Keratinocyte (primary cell): Measurements from ENCODE around the gene TMEM221. TPM values are rescaled to one million over a fixed set of nuclear protein-coding genes. Genes with fewer than 3 reads are reported as not detected.

Experiments used
- DNase-seq: peaks from one replicate; pipeline ENCODE4 v3.0.0-alpha.2; 2011; ENCODE audit warnings: low read depth, missing footprints, low spot score
- FAIRE-seq: peaks from 2 replicates; lab custom pipeline; 2011; peaks lifted over from hg19 to GRCh38; lab: Jason Lieb, UNC
- H2AFZ ChIP-seq: 2 replicates; pipeline ENCODE4 v1.6.0; 2012; ENCODE audit warnings: low read length, control low read depth, inconsistent platforms; ENCODE audit not compliant: control insufficient read depth
- H3K27ac ChIP-seq: 2 replicates; pipeline ENCODE4 v1.5.1; 2011; ENCODE audit warnings: low read length; ENCODE audit not compliant: control insufficient read depth, insufficient read depth
- H3K27me3 ChIP-seq: 3 replicates; pipeline ENCODE4 v1.6.0; 2011; ENCODE audit warnings: low read length; ENCODE audit not compliant: control insufficient read depth, insufficient read depth; ENCODE audit errors: extremely low read depth
- H3K36me3 ChIP-seq, 2 experiments: 2 replicates in 1 of 2; 3 replicates in 1 of 2; pipeline ENCODE4 v1.5.1; 2011; ENCODE audit warnings: low read length in 2 of 2, mild to moderate bottlenecking in 1 of 2; ENCODE audit not compliant: control insufficient read depth in 2 of 2, insufficient read depth in 2 of 2; ENCODE audit errors: extremely low read depth in 1 of 2
- H3K4me1 ChIP-seq: 3 replicates; pipeline ENCODE4 v1.5.1; 2011; ENCODE audit warnings: low read length; ENCODE audit not compliant: control insufficient read depth, insufficient read depth; ENCODE audit errors: extremely low read depth
- H3K4me2 ChIP-seq: 3 replicates; pipeline ENCODE4 v1.6.0; 2011; ENCODE audit warnings: low read depth, low read length; ENCODE audit not compliant: control insufficient read depth, insufficient read depth; ENCODE audit errors: extremely low read depth
- H3K4me3 ChIP-seq, 3 experiments: fragments of 200-600 bp in 1 of 3; sonication (generic) in 1 of 3; 2 replicates in 2 of 3; 3 replicates in 1 of 3; pipeline ENCODE4 v1.5.1; 2011 to 2016; ENCODE audit warnings: low read length in 3 of 3, mild to moderate bottlenecking in 3 of 3, control low read depth in 2 of 3, inconsistent platforms in 1 of 3, low read depth in 1 of 3, mixed read lengths in 1 of 3, mixed run types in 1 of 3, moderate library complexity in 1 of 3; ENCODE audit not compliant: control insufficient read depth in 2 of 3, insufficient read depth in 2 of 3; ENCODE audit errors: extremely low read depth in 1 of 3
- H3K79me2 ChIP-seq: 2 replicates; pipeline ENCODE4 v1.6.0; 2012; ENCODE audit warnings: low read length; ENCODE audit not compliant: control insufficient read depth, insufficient read depth
- H3K9ac ChIP-seq: 3 replicates; pipeline ENCODE4 v1.6.0; 2011; ENCODE audit warnings: low read length; ENCODE audit not compliant: control insufficient read depth, insufficient read depth; ENCODE audit errors: extremely low read depth
- H3K9me1 ChIP-seq: 3 replicates; pipeline ENCODE4 v1.6.0; 2011; ENCODE audit warnings: low read length; ENCODE audit not compliant: control insufficient read depth, insufficient read depth; ENCODE audit errors: extremely low read depth
- H3K9me3 ChIP-seq: 2 replicates; pipeline ENCODE4 v1.5.1; 2012; ENCODE audit warnings: low read depth, low read length; ENCODE audit not compliant: control insufficient read depth
- H4K20me1 ChIP-seq: 3 replicates; pipeline ENCODE4 v1.6.0; 2011; ENCODE audit warnings: low read length; ENCODE audit not compliant: control insufficient read depth, insufficient read depth; ENCODE audit errors: extremely low read depth
- CTCF ChIP-seq, 3 experiments: IDR thresholded peaks in 1 of 3; conservative IDR thresholded peaks in 1 of 3; optimal IDR thresholded peaks in 1 of 3; 2 replicates in 2 of 3; 3 replicates in 1 of 3; pipeline versions ENCODE3 to v1.5.1; 2011; ENCODE audit warnings: low read length in 3 of 3, mild to moderate bottlenecking in 3 of 3, moderate library complexity in 2 of 3, control low read depth in 1 of 3, inconsistent platforms in 1 of 3; ENCODE audit not compliant: insufficient read depth in 2 of 3; ENCODE audit errors: extremely low read depth in 1 of 3
- EZH2 ChIP-seq: IDR thresholded peaks from one replicate; pipeline ENCODE4 v1.6.1; 2012; ENCODE audit warnings: inconsistent platforms, mild to moderate bottlenecking, low read length, moderate library complexity
- dilution Hi-C: fragments of 300-500 bp; cut with MboI; formaldehyde crosslinking; loops from one replicate; pipeline ENCODE4 v1.7.0; 2020; ENCODE audit warnings: low sequenced_read_pairs; ENCODE audit not compliant: extremely low pct_ligation_motif_present
- polyA plus RNA-seq, 5 experiments: library from polyadenylated mRNA; depleted of rRNA in 3 of 5; stranded (reverse) in 3 of 5; stranded (forward) in 1 of 5; unstranded in 1 of 5; fragments of >200 nt; gene quantifications; 1 replicate in 1 of 5; 2 replicates in 3 of 5; 3 replicates in 1 of 5; pipeline versions ENCODE4 v1.2.1 to v1.2.3, GENCODE V29; 2011 to 2012; ENCODE audit warnings: missing spikeins in 2 of 5, low read depth in 1 of 5, low replicate concordance in 1 of 5

Gene TMEM221
- polyA plus RNA-seq, 1 donor (not counting 4 experiments of a cell fraction or from before 2014, with no cell fraction given): 0.04 TPM

- Histone ChIP-seq H3K4me3 (peak overlapping the region; percentile 51 to 83 (median 74)), H3K36me3 (no peaks in the 10 kb centered on the region), H3K9me3 (no peaks in the 10 kb centered on the region), H2AFZ (peak overlapping the region; percentile 82), H3K9ac (no peak overlapping the region), H3K27me3 (peaks cover 10% of the 10 kb centered on the region), H4K20me1 (no peaks in the 10 kb centered on the region), H3K4me2 (peak overlapping the region; percentile 100), H3K27ac (no peak overlapping the region), H3K79me2 (no peaks in the 10 kb centered on the region), H3K4me1 (peaks cover 9% of the 10 kb centered on the region), H3K9me1 (no peaks in the 10 kb centered on the region)
- dilution Hi-C loops: no loop called here
- FAIRE-seq: peak; percentile 48
- DNase-seq: no peak
- TF ChIP-seq EZH2 (no peak), CTCF (optimal IDR thresholded peaks at IDR 0.05 in 1 of 3, IDR thresholded peaks at IDR 0.05 in 1 of 3, conservative IDR thresholded peaks at IDR 0.05 in 1 of 3; ENCODE audit: extremely low read depth in 1 of 3, insufficient read depth in 2 of 3, low read length in 3 of 3) (no peak)
Measured at GRCh38 chr19:17391371-17392151, 56.9 kb downstream of the TMEM221 start.

GRCh38 chr19:17390665-17391370 lies 57.6 kb downstream of the TMEM221 start:
- H3K9ac ChIP-seq: peak overlapping the region; percentile 65
- no peak overlapping the region for H3K27ac ChIP-seq
- FAIRE-seq (peak; percentile 44), DNase-seq (peak; percentile 19)
- peak overlapping the region; percentile 100 for H3K4me2 ChIP-seq
- TF ChIP-seq CTCF (optimal IDR thresholded peaks at IDR 0.05 in 1 of 3, IDR thresholded peaks at IDR 0.05 in 1 of 3, conservative IDR thresholded peaks at IDR 0.05 in 1 of 3; ENCODE audit: extremely low read depth in 1 of 3, insufficient read depth in 2 of 3, low read length in 3 of 3): peak; percentile 50 to 84 (median 75)
- TF ChIP-seq EZH2: no peak
- peaks cover 10% of the 10 kb centered on the region for H3K27me3 ChIP-seq
- no peaks in the 10 kb centered on the region for H3K9me3 ChIP-seq
- dilution Hi-C loops: no loop called here
- H2AFZ ChIP-seq: peak overlapping the region; percentile 91
- H3K4me3 ChIP-seq: peak overlapping the region; percentile 51 to 83 (median 74)
- no peaks in the 10 kb centered on the region for H4K20me1 ChIP-seq
- H3K79me2 ChIP-seq: no peaks in the 10 kb centered on the region
- H3K4me1 ChIP-seq: peaks cover 9% of the 10 kb centered on the region
- H3K36me3 ChIP-seq: no peaks in the 10 kb centered on the region
- no peaks in the 10 kb centered on the region for H3K9me1 ChIP-seq
